Measurements from ENCODE around the gene NAPA. TPM values are rescaled to one million over a fixed set of nuclear protein-coding genes. Genes with fewer than 3 reads are reported as not detected.

NAPA gene
- total RNA-seq, 1 donor from 2014 or later = 22.4 TPM

- DNase-seq (ENCODE audit: low spot score) = no peak
Observed at GRCh38 chr19:47503130-47503825, 11.6 kb downstream of the NAPA start.

- DNase-seq (ENCODE audit: low spot score) = no peak
Observed at GRCh38 chr19:47499863-47500830, 14.7 kb downstream of the NAPA start.

- no peak for DNase-seq (ENCODE audit: low spot score)
Observed at GRCh38 chr19:47499371-47499770, 15.5 kb downstream of the NAPA start.

- no peak for DNase-seq (ENCODE audit: low spot score)
Observed at GRCh38 chr19:47498561-47498960, 16.3 kb downstream of the NAPA start.

GRCh38 chr19:47497821-47498520 lies 16.9 kb downstream of the NAPA start:
- no peak for DNase-seq (ENCODE audit: low spot score)

GRCh38 chr19:47497050-47497766 lies 17.7 kb downstream of the NAPA start:
- no peak for DNase-seq (ENCODE audit: low spot score)

GRCh38 chr19:47495478-47496372 lies 19.1 kb downstream of the NAPA start:
- no peak for DNase-seq (ENCODE audit: low spot score)

GRCh38 chr19:47494729-47495128 lies 20.1 kb downstream of the NAPA start:
- DNase-seq (ENCODE audit: low spot score) = no peak

GRCh38 chr19:47494211-47494547 lies 20.7 kb downstream of the NAPA start:
- no peak for DNase-seq (ENCODE audit: low spot score)

- DNase-seq (ENCODE audit: low spot score) = no peak
Observed at GRCh38 chr19:47493378-47494210, 21.3 kb downstream of the NAPA start.

GRCh38 chr19:47492571-47493377 lies 22.1 kb downstream of the NAPA start:
- DNase-seq (ENCODE audit: low spot score) = no peak

- no peak for DNase-seq (ENCODE audit: low spot score)
Observed at GRCh38 chr19:47492137-47492533, 22.7 kb downstream of the NAPA start.

GRCh38 chr19:47491358-47492136 lies 23.3 kb downstream of the NAPA start:
- DNase-seq (ENCODE audit: low spot score) = no peak

- DNase-seq (ENCODE audit: low spot score) = no peak
Observed at GRCh38 chr19:47490847-47491246, 24.0 kb downstream of the NAPA start.

- no peak for DNase-seq (ENCODE audit: low spot score)
Observed at GRCh38 chr19:47490031-47490430, 24.8 kb downstream of the NAPA start.

GRCh38 chr19:47489072-47489914 lies 25.6 kb downstream of the NAPA start:
- no peak for DNase-seq (ENCODE audit: low spot score)
